GM20000 (cell line): ENCODE data around the gene SCGN.

Experiments
- DNase-seq: peaks from one replicate; pipeline ENCODE4 v3.0.0; 2012; ENCODE audit warnings: low spot score
- CTCF ChIP-seq: IDR thresholded peaks from 2 replicates; pipeline ENCODE4 v1.5.1; 2012; ENCODE audit warnings: mild to moderate bottlenecking, control low read depth; ENCODE audit errors: extremely low read depth, missing control alignments

Gene SCGN

DNA sequence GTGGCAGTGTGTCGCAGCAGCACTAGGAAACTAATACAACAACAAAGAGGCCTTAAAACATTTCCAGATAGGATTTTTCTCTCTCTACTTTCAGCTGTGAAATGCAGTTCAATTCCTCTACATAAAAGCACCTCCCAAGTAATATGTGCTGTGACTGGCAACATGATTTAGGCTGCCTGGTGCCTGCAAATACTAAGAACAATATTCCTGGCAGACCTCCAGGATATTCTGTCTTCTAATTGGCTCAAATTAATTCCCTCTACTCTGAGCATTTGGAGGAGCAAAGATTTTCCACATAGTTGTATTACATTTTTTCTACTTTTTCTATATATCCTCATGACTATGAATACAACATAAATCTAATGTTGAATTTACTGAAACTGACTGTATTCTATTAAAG lies 33.2 kb downstream of the SCGN start:
- no peak for DNase-seq
- no peak for TF ChIP-seq CTCF

- DNase-seq = no peak
- no peak for TF ChIP-seq CTCF
Measured at GRCh38 chr6:25685896-25686295, 33.9 kb downstream of the SCGN start.

DNA sequence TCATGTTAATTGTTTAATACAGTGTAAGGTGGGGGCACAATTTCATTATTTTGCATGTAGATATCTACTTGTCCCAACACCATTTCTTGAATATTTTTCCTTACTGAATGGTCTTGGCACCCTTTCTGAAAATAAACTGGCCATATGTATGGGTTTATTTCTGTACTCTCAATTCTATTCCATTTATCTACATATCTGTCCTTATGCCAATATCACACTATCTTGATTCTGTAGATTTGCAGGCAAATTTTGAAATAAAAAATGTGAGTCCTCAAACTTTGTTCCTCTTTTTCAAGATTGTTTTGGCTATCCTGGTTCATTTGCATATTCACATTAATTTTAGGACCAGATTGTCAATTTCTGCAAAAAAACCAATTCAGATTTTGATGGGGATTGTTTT lies 34.8 kb downstream of the SCGN start:
- TF ChIP-seq CTCF = no peak

GRCh38 chr6:25689966-25690365 lies 38.0 kb downstream of the SCGN start:
- no peak for TF ChIP-seq CTCF
- no peak for DNase-seq

More for the DNA sequence above, 34.8 kb downstream of the SCGN start:
- DNase-seq = no peak

DNA sequence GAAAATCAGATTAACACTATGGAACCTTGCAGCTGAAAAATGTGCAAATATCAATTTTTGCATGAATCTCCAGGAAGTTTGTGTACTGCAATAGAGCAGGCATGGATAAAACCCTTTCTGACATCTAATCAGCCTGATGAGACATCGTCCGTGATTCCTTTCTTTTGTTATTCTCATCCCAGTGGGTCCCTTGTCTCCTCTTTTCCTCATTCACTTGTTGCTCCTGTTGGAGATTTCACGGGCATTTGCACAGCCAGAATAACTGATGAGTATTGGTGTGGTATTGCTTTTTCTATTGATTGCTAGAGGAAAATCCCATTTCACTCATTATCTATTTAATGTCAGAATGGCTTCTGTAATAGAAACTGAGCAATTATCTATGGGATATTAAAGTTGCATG lies 39.9 kb downstream of the SCGN start:
- no peak for TF ChIP-seq CTCF
- DNase-seq = no peak

DNA sequence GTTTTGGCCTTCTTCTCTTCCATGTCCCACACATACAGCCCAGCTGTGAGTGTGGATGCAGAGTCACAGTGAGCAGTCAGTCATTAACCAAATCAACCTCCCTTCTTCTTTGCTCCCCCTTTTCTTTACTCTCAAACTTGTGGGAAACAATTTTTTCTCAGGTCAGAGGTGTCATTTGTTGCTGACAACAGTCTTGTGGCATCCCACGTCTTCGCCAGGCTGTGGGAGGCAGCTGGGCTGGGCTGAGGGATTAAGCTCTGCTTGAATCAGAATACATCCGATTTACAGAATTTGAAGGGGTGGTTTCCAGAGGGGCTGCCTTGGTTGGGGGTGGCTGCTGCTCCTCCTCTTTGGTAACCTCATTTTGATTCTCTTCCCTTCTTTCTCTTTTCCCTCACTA lies 40.5 kb downstream of the SCGN start:
- DNase-seq = no peak
- TF ChIP-seq CTCF = no peak

- no peak for DNase-seq
Measured at GRCh38 chr6:25694366-25694765, 42.4 kb downstream of the SCGN start.

More at GRCh38 chr6:25694366-25694765, 42.4 kb downstream of the SCGN start:
- TF ChIP-seq CTCF = no peak
